ENCODE results near the gene ACTR3C.

The ACTR3C gene

GRCh38 chr7:150325901-150326300 lies 2.6 kb upstream of the ACTR3C start:
- DNase-seq (ENCODE audit: extremely low read depth, insufficient read length), result no peak
- peaks cover 21% of the 10 kb centered on the region for H3K36me3 ChIP-seq (ENCODE audit: control insufficient read depth, insufficient read depth, low read length)
- H3K27me3 ChIP-seq (replicated peaks; ENCODE audit: control insufficient read depth, insufficient read depth, low read length), result no peaks in the 10 kb centered on the region
- TF ChIP-seq CTCF (IDR thresholded peaks at IDR 0.05; ENCODE audit: insufficient read depth, low read length, poor library complexity, severe bottlenecking), result no peak
- H3K4me3 ChIP-seq (replicated peaks; ENCODE audit: low read depth, low read length), result no peak overlapping the region

GRCh38 chr7:150325110-150325611 lies 1.8 kb upstream of the ACTR3C start:
- no peaks in the 10 kb centered on the region for H3K27me3 ChIP-seq (replicated peaks; ENCODE audit: control insufficient read depth, insufficient read depth, low read length)
- no peak for TF ChIP-seq CTCF (IDR thresholded peaks at IDR 0.05; ENCODE audit: insufficient read depth, low read length, poor library complexity, severe bottlenecking)
- H3K4me3 ChIP-seq (replicated peaks; ENCODE audit: low read depth, low read length), result no peak overlapping the region
- DNase-seq (ENCODE audit: extremely low read depth, insufficient read length), result no peak
- H3K36me3 ChIP-seq (ENCODE audit: control insufficient read depth, insufficient read depth, low read length), result peaks cover 19% of the 10 kb centered on the region

- TF ChIP-seq CTCF (IDR thresholded peaks at IDR 0.05; ENCODE audit: insufficient read depth, low read length, poor library complexity, severe bottlenecking), result no peak
- DNase-seq (ENCODE audit: extremely low read depth, insufficient read length), result no peak
- H3K4me3 ChIP-seq (replicated peaks; ENCODE audit: low read depth, low read length), result peak overlapping the region; percentile 79
- no peaks in the 10 kb centered on the region for H3K27me3 ChIP-seq (replicated peaks; ENCODE audit: control insufficient read depth, insufficient read depth, low read length)
- H3K36me3 ChIP-seq (ENCODE audit: control insufficient read depth, insufficient read depth, low read length), result peaks cover 16% of the 10 kb centered on the region
These were observed 1.1 kb upstream of the ACTR3C start for GRCh38 chr7:150324373-150324961.

GRCh38 chr7:150323682-150324372 lies 482 bp upstream of the ACTR3C start:
- Histone ChIP-seq H3K27me3 (replicated peaks; ENCODE audit: control insufficient read depth, insufficient read depth, low read length) (no peaks in the 10 kb centered on the region), H3K4me3 (replicated peaks; ENCODE audit: low read depth, low read length) (peak overlapping the region; percentile 79), H3K36me3 (ENCODE audit: control insufficient read depth, insufficient read depth, low read length) (peaks cover 16% of the 10 kb centered on the region)
- no peak for TF ChIP-seq CTCF (IDR thresholded peaks at IDR 0.05; ENCODE audit: insufficient read depth, low read length, poor library complexity, severe bottlenecking)
- no peak for DNase-seq (ENCODE audit: extremely low read depth, insufficient read length)

- no peak for DNase-seq (ENCODE audit: extremely low read depth, insufficient read length)
- H3K27me3 ChIP-seq (replicated peaks; ENCODE audit: control insufficient read depth, insufficient read depth, low read length), result no peaks in the 10 kb centered on the region
- peaks cover 9% of the 10 kb centered on the region for H3K36me3 ChIP-seq (ENCODE audit: control insufficient read depth, insufficient read depth, low read length)
- peak overlapping the region; percentile 79 for H3K4me3 ChIP-seq (replicated peaks; ENCODE audit: low read depth, low read length)
- no peak for TF ChIP-seq CTCF (IDR thresholded peaks at IDR 0.05; ENCODE audit: insufficient read depth, low read length, poor library complexity, severe bottlenecking)
These were observed 1.1 kb downstream of the ACTR3C start for GRCh38 chr7:150322114-150322832.

Measured in GM06990 (cell line).